ENCODE measurements around the gene PIK3C2G. TPM values are rescaled to one million over a fixed set of nuclear protein-coding genes. Genes with fewer than 3 reads are reported as not detected.
A peak's percentile ranks its signal among the peaks of the same experiment; 100 is the strongest.

PIK3C2G gene
- 0.26 and 1.0 TPM in 2 replicates for total RNA-seq

- Histone ChIP-seq H3K4me3 (ENCODE audit: low read depth, low read length) (no peak within 1 kb of the TSS), H3K27me3 (ENCODE audit: control insufficient read depth, insufficient read depth, low read length) (no peaks in the 10 kb centered on the region), H3K36me3 (ENCODE audit: control insufficient read depth, insufficient read depth, low read length) (no peaks in the 10 kb centered on the region)
- DNase-seq (ENCODE audit: low read depth) (peak; percentile 90), FAIRE-seq (no peak)
- TF ChIP-seq CTCF (IDR thresholded peaks at IDR 0.05; ENCODE audit: insufficient read depth, low read length, severe bottlenecking), result no peak
Observed at GRCh38 chr12:18261273-18261672, at the start of gene PIK3C2G. PIK3C2G (plus strand) TSS chr12:18261518; CDS start chr12:18282082, 20,564 bp downstream.

- DNase-seq (ENCODE audit: low read depth), result peak; percentile 66
- no peak overlapping the region for H3K4me3 ChIP-seq (ENCODE audit: low read depth, low read length)
- no peaks in the 10 kb centered on the region for H3K27me3 ChIP-seq (ENCODE audit: control insufficient read depth, insufficient read depth, low read length)
- H3K36me3 ChIP-seq (ENCODE audit: control insufficient read depth, insufficient read depth, low read length), result no peaks in the 10 kb centered on the region
- TF ChIP-seq CTCF (IDR thresholded peaks at IDR 0.05; ENCODE audit: insufficient read depth, low read length, severe bottlenecking), result no peak
- no peak for FAIRE-seq
Observed at GRCh38 chr12:18217966-18218365, 43.4 kb upstream of the PIK3C2G start.

- no peak for DNase-seq (ENCODE audit: low read depth)
- FAIRE-seq, result no peak
- Histone ChIP-seq H3K36me3 (ENCODE audit: control insufficient read depth, insufficient read depth, low read length) (no peaks in the 10 kb centered on the region), H3K4me3 (ENCODE audit: low read depth, low read length) (no peak overlapping the region), H3K27me3 (ENCODE audit: control insufficient read depth, insufficient read depth, low read length) (no peaks in the 10 kb centered on the region)
- no peak for TF ChIP-seq CTCF (IDR thresholded peaks at IDR 0.05; ENCODE audit: insufficient read depth, low read length, severe bottlenecking)
Observed at GRCh38 chr12:18221726-18222125, 39.6 kb upstream of the PIK3C2G start.

- no peak overlapping the region for H3K4me3 ChIP-seq (ENCODE audit: low read depth, low read length)
- no peaks in the 10 kb centered on the region for H3K36me3 ChIP-seq (ENCODE audit: control insufficient read depth, insufficient read depth, low read length)
- no peaks in the 10 kb centered on the region for H3K27me3 ChIP-seq (ENCODE audit: control insufficient read depth, insufficient read depth, low read length)
- no peak for FAIRE-seq
- no peak for DNase-seq (ENCODE audit: low read depth)
- no peak for TF ChIP-seq CTCF (IDR thresholded peaks at IDR 0.05; ENCODE audit: insufficient read depth, low read length, severe bottlenecking)
Observed at GRCh38 chr12:18222699-18223098, 38.6 kb upstream of the PIK3C2G start.

GRCh38 chr12:18224745-18225144, 36.6 kb upstream of the PIK3C2G start:
- Histone ChIP-seq H3K27me3 (ENCODE audit: control insufficient read depth, insufficient read depth, low read length) (no peaks in the 10 kb centered on the region), H3K4me3 (ENCODE audit: low read depth, low read length) (no peak overlapping the region), H3K36me3 (ENCODE audit: control insufficient read depth, insufficient read depth, low read length) (no peaks in the 10 kb centered on the region)
- DNase-seq (ENCODE audit: low read depth) (peak; percentile 59), FAIRE-seq (no peak)
- peak; percentile 28 for TF ChIP-seq CTCF (IDR thresholded peaks at IDR 0.05; ENCODE audit: insufficient read depth, low read length, severe bottlenecking)

GRCh38 chr12:18239526-18239925, 21.8 kb upstream of the PIK3C2G start:
- DNase-seq (ENCODE audit: low read depth) (peak; percentile 61), FAIRE-seq (no peak)
- no peaks in the 10 kb centered on the region for H3K27me3 ChIP-seq (ENCODE audit: control insufficient read depth, insufficient read depth, low read length)
- no peak for TF ChIP-seq CTCF (IDR thresholded peaks at IDR 0.05; ENCODE audit: insufficient read depth, low read length, severe bottlenecking)
- no peaks in the 10 kb centered on the region for H3K36me3 ChIP-seq (ENCODE audit: control insufficient read depth, insufficient read depth, low read length)
- H3K4me3 ChIP-seq (ENCODE audit: low read depth, low read length), result no peak overlapping the region

All from bronchial epithelial cell (primary cell).